Neural cell (in vitro differentiated cells): Measurements from ENCODE around the gene MYO1H. TPM values are rescaled to one million over a fixed set of nuclear protein-coding genes. Genes with fewer than 3 reads are reported as not detected.

ENCODE experiments used
- H2AFZ ChIP-seq: fragments of 200-600, 300-800 bp; sonication (generic), shearing (Covaris generic); 2 replicates; pipeline ENCODE4 v1.6.0; 2014; ENCODE audit warnings: low read depth, mild to moderate bottlenecking, antibody characterized with exemption, low read length, moderate library complexity
- H3F3A ChIP-seq: fragments of 200-600 bp; shearing (Covaris generic); 2 replicates; pipeline ENCODE4 v1.6.1; 2016; ENCODE audit warnings: mild to moderate bottlenecking, moderate library complexity, mixed read lengths, antibody characterized with exemption, low read length; ENCODE audit not compliant: insufficient read depth, poor library complexity, severe bottlenecking
- H3K27ac ChIP-seq: fragments of 200-600, 300-800 bp; sonication (generic), shearing (Covaris generic); 2 replicates; pipeline ENCODE4 v1.5.1; 2014; ENCODE audit warnings: mild to moderate bottlenecking, low read length, moderate library complexity
- H3K27me3 ChIP-seq: fragments of 300-800, 200-600 bp; sonication (generic), shearing (Covaris generic); 2 replicates; pipeline ENCODE4 v1.6.0; 2014; ENCODE audit warnings: mild to moderate bottlenecking, low read depth, low read length, moderate library complexity; ENCODE audit not compliant: insufficient read depth
- H3K36me3 ChIP-seq: fragments of 300-800, 200-600 bp; sonication (generic), shearing (Covaris generic); 2 replicates; pipeline ENCODE4 v1.5.1; 2014; ENCODE audit warnings: mild to moderate bottlenecking, antibody characterized with exemption, low read length, moderate library complexity; ENCODE audit not compliant: insufficient read depth
- H3K4me2 ChIP-seq: fragments of 300-800, 200-600 bp; sonication (generic), shearing (Covaris generic); 2 replicates; pipeline ENCODE4 v1.6.0; 2014; ENCODE audit warnings: mild to moderate bottlenecking, low read length
- H3K4me3 ChIP-seq: fragments of 300-800, 200-600 bp; sonication (generic), shearing (Covaris generic); 2 replicates; pipeline ENCODE4 v1.5.1; 2014; ENCODE audit warnings: mild to moderate bottlenecking, low read length, moderate library complexity
- H3K79me2 ChIP-seq: fragments of 200-600 bp; shearing (Covaris generic); replicated peaks from 2 replicates; pipeline ENCODE4 v1.6.0; 2014; ENCODE audit warnings: mild to moderate bottlenecking, low read length, moderate library complexity; ENCODE audit not compliant: insufficient read depth
- H3K9ac ChIP-seq: fragments of 300-800, 200-600 bp; sonication (generic), shearing (Covaris generic); 2 replicates; pipeline ENCODE4 v1.6.1; 2016; ENCODE audit warnings: mild to moderate bottlenecking, low read length, mixed read lengths
- H3K9me2 ChIP-seq: fragments of 200-600 bp; shearing (Covaris generic); 2 replicates; pipeline ENCODE4 v1.6.1; 2016; ENCODE audit warnings: mild to moderate bottlenecking, low read length, mixed read lengths; ENCODE audit not compliant: insufficient read depth
- H3K9me3 ChIP-seq: fragments of 200-600, 300-800 bp; sonication (generic), shearing (Covaris generic); 2 replicates; pipeline ENCODE4 v1.6.1; 2016; ENCODE audit warnings: mild to moderate bottlenecking, mixed run types, low read length, moderate library complexity, mixed read lengths
- H4K20me1 ChIP-seq: fragments of 200-600 bp; shearing (Covaris generic); 2 replicates; pipeline ENCODE4 v1.6.1; 2016; ENCODE audit warnings: mild to moderate bottlenecking, mixed run types; ENCODE audit not compliant: insufficient read depth
- EP300 ChIP-seq: fragments of 450-650 bp; conservative IDR thresholded peaks from 2 replicates; pipeline ENCODE4 v1.6.1; 2014; ENCODE audit warnings: antibody characterized with exemption, mild to moderate bottlenecking, moderate library complexity; ENCODE audit not compliant: poor library complexity, severe bottlenecking
- EZH2 ChIP-seq: fragments of 200-600, 300-800 bp; shearing (Covaris generic), sonication (generic); IDR thresholded peaks from 2 replicates; pipeline ENCODE4 v1.6.1; 2014; ENCODE audit warnings: antibody characterized with exemption, low read length, borderline replicate concordance, mild to moderate bottlenecking; ENCODE audit not compliant: insufficient read depth, poor library complexity, severe bottlenecking
- MXI1 ChIP-seq: fragments of 450-650 bp; conservative IDR thresholded peaks from 2 replicates; pipeline ENCODE4 v1.6.1; 2014; ENCODE audit warnings: antibody characterized with exemption, mild to moderate bottlenecking; ENCODE audit not compliant: poor library complexity, severe bottlenecking
- POLR2AphosphoS5 ChIP-seq: IDR thresholded peaks from 2 replicates; pipeline ENCODE4 v1.6.1; 2012
- RAD21 ChIP-seq: fragments of 450-650 bp; conservative IDR thresholded peaks from 2 replicates; pipeline ENCODE4 v1.6.1; 2014; ENCODE audit warnings: antibody characterized with exemption, mild to moderate bottlenecking, moderate library complexity
- SMC3 ChIP-seq: fragments of 450-650 bp; conservative IDR thresholded peaks from 2 replicates; pipeline ENCODE4 v1.6.1; 2014; ENCODE audit warnings: antibody characterized with exemption, mild to moderate bottlenecking, moderate library complexity; ENCODE audit not compliant: poor library complexity
- TAF1 ChIP-seq: IDR thresholded peaks from 2 replicates; pipeline ENCODE4 v1.6.1; 2012; ENCODE audit warnings: low read depth
- polyA plus RNA-seq: library from polyadenylated mRNA; depleted of rRNA; stranded (reverse); fragments of >200 nt; gene quantifications from 2 replicates; pipeline ENCODE4 v1.2.3, GENCODE V29; 2014
- TF ChIP-seq, protein P1 (sequence below): fragments of 450-650 bp; IDR thresholded peaks from 2 replicates; pipeline ENCODE4 v1.5.1; 2014; ENCODE audit warnings: antibody characterized with exemption, mild to moderate bottlenecking, moderate library complexity; ENCODE audit not compliant: poor library complexity, severe bottlenecking
- TF ChIP-seq, protein P2 (sequence below): IDR thresholded peaks from 2 replicates; pipeline ENCODE4 v1.6.1; 2012; ENCODE audit warnings: borderline replicate concordance

MYO1H gene
- polyA plus RNA-seq, 1 donor from 2014 or later, result 10.6 TPM

DNA sequence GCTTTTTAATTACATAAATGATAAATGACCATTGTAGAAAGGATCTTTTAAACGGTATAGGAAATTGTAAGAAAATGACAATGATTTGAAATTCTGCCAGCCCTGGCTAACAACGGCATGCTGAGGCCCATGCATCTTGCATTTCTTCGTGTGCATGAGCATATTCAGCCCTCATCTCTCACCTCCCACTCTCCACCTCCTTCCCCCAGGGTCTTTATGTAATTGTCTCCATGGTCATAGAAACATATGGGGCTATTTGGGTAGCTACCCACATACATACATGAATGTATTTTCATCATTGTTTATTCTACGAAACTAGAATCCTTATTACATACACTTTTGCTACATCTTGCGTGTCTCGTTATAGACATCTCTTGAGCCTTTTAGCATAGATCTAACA is 4.5 kb downstream of the MYO1H start:
- H3K36me3 ChIP-seq, result no peaks in the 10 kb centered on the region
- H2AFZ ChIP-seq, result no peak overlapping the region
- no peaks in the 10 kb centered on the region for H3K9me2 ChIP-seq
- no peak overlapping the region for H3K4me2 ChIP-seq
- H3K79me2 ChIP-seq, result no peaks in the 10 kb centered on the region
- H3K27ac ChIP-seq, result no peak overlapping the region
- H3F3A ChIP-seq, result no peaks in the 10 kb centered on the region
- no peaks in the 10 kb centered on the region for H3K27me3 ChIP-seq
- no peak overlapping the region for H3K4me3 ChIP-seq
- H4K20me1 ChIP-seq, result no peaks in the 10 kb centered on the region
- no peak overlapping the region for H3K9ac ChIP-seq
- TF ChIP-seq, protein P1, sequence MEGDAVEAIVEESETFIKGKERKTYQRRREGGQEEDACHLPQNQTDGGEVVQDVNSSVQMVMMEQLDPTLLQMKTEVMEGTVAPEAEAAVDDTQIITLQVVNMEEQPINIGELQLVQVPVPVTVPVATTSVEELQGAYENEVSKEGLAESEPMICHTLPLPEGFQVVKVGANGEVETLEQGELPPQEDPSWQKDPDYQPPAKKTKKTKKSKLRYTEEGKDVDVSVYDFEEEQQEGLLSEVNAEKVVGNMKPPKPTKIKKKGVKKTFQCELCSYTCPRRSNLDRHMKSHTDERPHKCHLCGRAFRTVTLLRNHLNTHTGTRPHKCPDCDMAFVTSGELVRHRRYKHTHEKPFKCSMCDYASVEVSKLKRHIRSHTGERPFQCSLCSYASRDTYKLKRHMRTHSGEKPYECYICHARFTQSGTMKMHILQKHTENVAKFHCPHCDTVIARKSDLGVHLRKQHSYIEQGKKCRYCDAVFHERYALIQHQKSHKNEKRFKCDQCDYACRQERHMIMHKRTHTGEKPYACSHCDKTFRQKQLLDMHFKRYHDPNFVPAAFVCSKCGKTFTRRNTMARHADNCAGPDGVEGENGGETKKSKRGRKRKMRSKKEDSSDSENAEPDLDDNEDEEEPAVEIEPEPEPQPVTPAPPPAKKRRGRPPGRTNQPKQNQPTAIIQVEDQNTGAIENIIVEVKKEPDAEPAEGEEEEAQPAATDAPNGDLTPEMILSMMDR, result no peak
- TF ChIP-seq SMC3 (no peak), TAF1 (no peak), EP300 (no peak), RAD21 (no peak), EZH2 (no peak), MXI1 (no peak), POLR2AphosphoS5 (no peak)
- TF ChIP-seq, protein P2, sequence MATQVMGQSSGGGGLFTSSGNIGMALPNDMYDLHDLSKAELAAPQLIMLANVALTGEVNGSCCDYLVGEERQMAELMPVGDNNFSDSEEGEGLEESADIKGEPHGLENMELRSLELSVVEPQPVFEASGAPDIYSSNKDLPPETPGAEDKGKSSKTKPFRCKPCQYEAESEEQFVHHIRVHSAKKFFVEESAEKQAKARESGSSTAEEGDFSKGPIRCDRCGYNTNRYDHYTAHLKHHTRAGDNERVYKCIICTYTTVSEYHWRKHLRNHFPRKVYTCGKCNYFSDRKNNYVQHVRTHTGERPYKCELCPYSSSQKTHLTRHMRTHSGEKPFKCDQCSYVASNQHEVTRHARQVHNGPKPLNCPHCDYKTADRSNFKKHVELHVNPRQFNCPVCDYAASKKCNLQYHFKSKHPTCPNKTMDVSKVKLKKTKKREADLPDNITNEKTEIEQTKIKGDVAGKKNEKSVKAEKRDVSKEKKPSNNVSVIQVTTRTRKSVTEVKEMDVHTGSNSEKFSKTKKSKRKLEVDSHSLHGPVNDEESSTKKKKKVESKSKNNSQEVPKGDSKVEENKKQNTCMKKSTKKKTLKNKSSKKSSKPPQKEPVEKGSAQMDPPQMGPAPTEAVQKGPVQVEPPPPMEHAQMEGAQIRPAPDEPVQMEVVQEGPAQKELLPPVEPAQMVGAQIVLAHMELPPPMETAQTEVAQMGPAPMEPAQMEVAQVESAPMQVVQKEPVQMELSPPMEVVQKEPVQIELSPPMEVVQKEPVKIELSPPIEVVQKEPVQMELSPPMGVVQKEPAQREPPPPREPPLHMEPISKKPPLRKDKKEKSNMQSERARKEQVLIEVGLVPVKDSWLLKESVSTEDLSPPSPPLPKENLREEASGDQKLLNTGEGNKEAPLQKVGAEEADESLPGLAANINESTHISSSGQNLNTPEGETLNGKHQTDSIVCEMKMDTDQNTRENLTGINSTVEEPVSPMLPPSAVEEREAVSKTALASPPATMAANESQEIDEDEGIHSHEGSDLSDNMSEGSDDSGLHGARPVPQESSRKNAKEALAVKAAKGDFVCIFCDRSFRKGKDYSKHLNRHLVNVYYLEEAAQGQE, result no peak
- no peaks in the 10 kb centered on the region for H3K9me3 ChIP-seq

DNA sequence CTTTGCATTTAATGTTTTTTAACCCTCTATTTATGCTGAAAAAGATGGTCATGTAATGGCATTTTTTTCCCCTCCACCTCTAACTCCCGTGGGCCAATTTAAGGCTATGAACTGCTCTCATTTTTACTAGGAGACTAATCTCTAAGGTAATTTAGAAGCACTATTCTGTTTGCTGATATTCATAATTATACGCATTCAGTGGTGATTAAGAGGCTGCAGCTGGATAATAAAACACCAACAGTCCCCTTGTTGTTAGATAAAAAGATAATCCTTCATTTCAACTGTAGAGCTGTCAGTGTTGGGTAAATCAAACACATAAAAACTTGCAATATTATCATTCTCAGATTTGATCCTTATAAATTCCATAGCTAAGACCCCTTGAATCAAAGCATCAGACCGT is 8.9 kb downstream of the MYO1H start:
- H2AFZ ChIP-seq, result no peak overlapping the region
- H3F3A ChIP-seq, result no peaks in the 10 kb centered on the region
- H3K9me2 ChIP-seq, result no peaks in the 10 kb centered on the region
- H3K9me3 ChIP-seq, result no peaks in the 10 kb centered on the region
- no peak overlapping the region for H3K4me3 ChIP-seq
- no peaks in the 10 kb centered on the region for H4K20me1 ChIP-seq
- no peak overlapping the region for H3K27ac ChIP-seq
- TF ChIP-seq POLR2AphosphoS5 (no peak), SMC3 (no peak), MXI1 (no peak), RAD21 (no peak), EP300 (no peak), EZH2 (no peak), TAF1 (no peak)
- TF ChIP-seq, protein P2, result no peak
- TF ChIP-seq, protein P1, result no peak
- no peak overlapping the region for H3K4me2 ChIP-seq
- no peaks in the 10 kb centered on the region for H3K79me2 ChIP-seq
- no peaks in the 10 kb centered on the region for H3K27me3 ChIP-seq
- H3K9ac ChIP-seq, result no peak overlapping the region
- H3K36me3 ChIP-seq, result no peaks in the 10 kb centered on the region
